ENCODE measurements around the gene ZNF93. TPM values are rescaled to one million over a fixed set of nuclear protein-coding genes. Genes with fewer than 3 reads are reported as not detected.

ZNF93 gene
- total RNA-seq, 6 experiments from 2014 or later: 3.2 to 4.9 (median 4.2) TPM

- DNase-seq: no peak
- H3K9me3 Mint-ChIP-seq: peaks cover 85% of the 10 kb centered on the region
- H3K27me3 Mint-ChIP-seq (ENCODE audit: insufficient read depth): no peaks in the 10 kb centered on the region
- TF ChIP-seq, protein P1, sequence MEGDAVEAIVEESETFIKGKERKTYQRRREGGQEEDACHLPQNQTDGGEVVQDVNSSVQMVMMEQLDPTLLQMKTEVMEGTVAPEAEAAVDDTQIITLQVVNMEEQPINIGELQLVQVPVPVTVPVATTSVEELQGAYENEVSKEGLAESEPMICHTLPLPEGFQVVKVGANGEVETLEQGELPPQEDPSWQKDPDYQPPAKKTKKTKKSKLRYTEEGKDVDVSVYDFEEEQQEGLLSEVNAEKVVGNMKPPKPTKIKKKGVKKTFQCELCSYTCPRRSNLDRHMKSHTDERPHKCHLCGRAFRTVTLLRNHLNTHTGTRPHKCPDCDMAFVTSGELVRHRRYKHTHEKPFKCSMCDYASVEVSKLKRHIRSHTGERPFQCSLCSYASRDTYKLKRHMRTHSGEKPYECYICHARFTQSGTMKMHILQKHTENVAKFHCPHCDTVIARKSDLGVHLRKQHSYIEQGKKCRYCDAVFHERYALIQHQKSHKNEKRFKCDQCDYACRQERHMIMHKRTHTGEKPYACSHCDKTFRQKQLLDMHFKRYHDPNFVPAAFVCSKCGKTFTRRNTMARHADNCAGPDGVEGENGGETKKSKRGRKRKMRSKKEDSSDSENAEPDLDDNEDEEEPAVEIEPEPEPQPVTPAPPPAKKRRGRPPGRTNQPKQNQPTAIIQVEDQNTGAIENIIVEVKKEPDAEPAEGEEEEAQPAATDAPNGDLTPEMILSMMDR (IDR thresholded peaks at IDR 0.05): no peak
- H3K27ac Mint-ChIP-seq: no peak overlapping the region
- no peaks in the 10 kb centered on the region for H3K4me1 Mint-ChIP-seq (ENCODE audit: low read depth)
- no peak overlapping the region for H3K4me3 Mint-ChIP-seq
- peaks cover 43% of the 10 kb centered on the region for H3K36me3 Mint-ChIP-seq (ENCODE audit: low read depth)
These were observed 36.7 kb downstream of the ZNF93 start for GRCh38 chr19:19937403-19937802.

DNA sequence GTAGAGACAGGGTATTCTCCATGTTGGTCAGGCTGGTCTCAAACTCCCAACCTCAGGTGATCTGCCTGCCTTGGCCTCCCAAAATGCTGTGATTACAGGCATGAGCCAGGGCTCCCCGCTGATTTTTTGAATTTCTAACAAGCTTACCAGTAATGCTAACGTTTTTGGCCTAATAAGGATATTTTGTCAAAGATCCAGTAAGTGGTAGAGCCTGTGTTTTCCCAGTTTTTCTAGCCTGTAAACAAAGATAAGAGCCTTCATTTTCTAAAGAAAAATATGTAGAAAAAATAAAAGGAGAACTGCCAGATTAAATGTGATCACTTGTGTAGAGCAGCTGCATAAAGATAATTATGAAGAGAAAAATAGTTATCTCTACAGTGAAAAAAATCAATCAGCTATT lies 37.7 kb downstream of the ZNF93 start:
- H3K4me1 Mint-ChIP-seq (ENCODE audit: low read depth): no peaks in the 10 kb centered on the region
- peaks cover 78% of the 10 kb centered on the region for H3K9me3 Mint-ChIP-seq
- TF ChIP-seq, protein P1 (IDR thresholded peaks at IDR 0.05): no peak

GRCh38 chr19:19943848-19944582 lies 43.3 kb downstream of the ZNF93 start:
- no peak overlapping the region for H3K27ac Mint-ChIP-seq
- TF ChIP-seq, protein P1 (IDR thresholded peaks at IDR 0.05): no peak
- no peaks in the 10 kb centered on the region for H3K4me1 Mint-ChIP-seq (ENCODE audit: low read depth)
- peaks cover 46% of the 10 kb centered on the region for H3K9me3 Mint-ChIP-seq
- 0 out of 2 replicates have a peak, but pooled peaks cover 5% of the 10 kb centered on the region for H3K36me3 Mint-ChIP-seq (ENCODE audit: low read depth)
- DNase-seq: no peak
- no peak overlapping the region for H3K4me3 Mint-ChIP-seq
- H3K27me3 Mint-ChIP-seq (ENCODE audit: insufficient read depth): no peaks in the 10 kb centered on the region; the same call in 1 of the 2 replicates

More for the DNA sequence above, 37.7 kb downstream of the ZNF93 start:
- Mint-ChIP-seq H3K36me3 (ENCODE audit: low read depth) (peaks cover 33% of the 10 kb centered on the region), H3K4me3 (no peak overlapping the region), H3K27ac (no peak overlapping the region), H3K27me3 (ENCODE audit: insufficient read depth) (no peaks in the 10 kb centered on the region)
- no peak for DNase-seq

GRCh38 chr19:19944583-19944880 lies 43.8 kb downstream of the ZNF93 start:
- TF ChIP-seq, protein P1 (IDR thresholded peaks at IDR 0.05): no peak
- H3K27me3 Mint-ChIP-seq (ENCODE audit: insufficient read depth): no peaks in the 10 kb centered on the region; the same call in 1 of the 2 replicates
- H3K4me3 Mint-ChIP-seq: no peak overlapping the region
- no peak overlapping the region for H3K27ac Mint-ChIP-seq
- H3K4me1 Mint-ChIP-seq (ENCODE audit: low read depth): no peaks in the 10 kb centered on the region
- H3K9me3 Mint-ChIP-seq: peaks cover 41% of the 10 kb centered on the region
- 0 out of 2 replicates have a peak, but pooled peaks cover 5% of the 10 kb centered on the region for H3K36me3 Mint-ChIP-seq (ENCODE audit: low read depth)
- no peak for DNase-seq

DNA sequence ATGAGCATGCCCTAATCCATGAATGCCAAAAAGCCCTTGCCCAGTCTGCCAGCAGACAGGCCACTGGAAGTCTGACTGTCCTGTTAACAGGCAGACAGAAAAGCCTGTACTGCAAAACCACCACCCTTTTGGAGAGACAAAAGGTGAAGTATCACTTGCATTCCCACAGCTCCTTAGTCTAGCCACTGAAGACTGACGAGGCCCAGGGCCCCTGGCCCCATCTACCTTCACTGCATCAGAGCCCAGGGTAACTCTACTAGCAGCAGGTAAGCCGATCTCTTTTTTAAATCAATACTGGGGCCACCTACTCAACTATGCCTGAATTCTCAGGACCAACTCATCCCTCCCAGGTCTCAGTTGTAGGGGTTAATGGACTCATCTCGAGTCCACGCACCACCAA lies 45.5 kb downstream of the ZNF93 start:
- H3K4me1 Mint-ChIP-seq (ENCODE audit: low read depth): no peaks in the 10 kb centered on the region
- H3K4me3 Mint-ChIP-seq: no peak overlapping the region
- TF ChIP-seq, protein P1 (IDR thresholded peaks at IDR 0.05): no peak
- no peaks in the 10 kb centered on the region; the same call in 1 of the 2 replicates for H3K27me3 Mint-ChIP-seq (ENCODE audit: insufficient read depth)
- H3K9me3 Mint-ChIP-seq: peaks cover 32% of the 10 kb centered on the region
- H3K27ac Mint-ChIP-seq: no peak overlapping the region
- DNase-seq: no peak
- 0 out of 2 replicates have a peak, but pooled peaks cover 5% of the 10 kb centered on the region for H3K36me3 Mint-ChIP-seq (ENCODE audit: low read depth)
